MM.1S (cell line): ENCODE measurements around the gene ERCC1.

Experiments
- EZH2 ChIP-seq: fragments of 300-600 bp; sonication (generic); optimal IDR thresholded peaks from 2 replicates; pipeline ENCODE3; 2017; ENCODE audit warnings: low read depth, mild to moderate bottlenecking, antibody characterized with exemption, low read length, mixed read lengths
- EZH2phosphoT487 ChIP-seq: fragments of 300-600 bp; sonication (generic); IDR thresholded peaks from 2 replicates; pipeline ENCODE4 v1.6.1; 2018; ENCODE audit warnings: antibody characterized with exemption, low read length
- TF ChIP-seq, protein P1 (sequence below): fragments of 300-600 bp; sonication (generic); IDR thresholded peaks from 2 replicates; pipeline ENCODE4 v1.5.1; 2016; ENCODE audit warnings: antibody characterized with exemption, low read length, mixed read lengths

DNA sequence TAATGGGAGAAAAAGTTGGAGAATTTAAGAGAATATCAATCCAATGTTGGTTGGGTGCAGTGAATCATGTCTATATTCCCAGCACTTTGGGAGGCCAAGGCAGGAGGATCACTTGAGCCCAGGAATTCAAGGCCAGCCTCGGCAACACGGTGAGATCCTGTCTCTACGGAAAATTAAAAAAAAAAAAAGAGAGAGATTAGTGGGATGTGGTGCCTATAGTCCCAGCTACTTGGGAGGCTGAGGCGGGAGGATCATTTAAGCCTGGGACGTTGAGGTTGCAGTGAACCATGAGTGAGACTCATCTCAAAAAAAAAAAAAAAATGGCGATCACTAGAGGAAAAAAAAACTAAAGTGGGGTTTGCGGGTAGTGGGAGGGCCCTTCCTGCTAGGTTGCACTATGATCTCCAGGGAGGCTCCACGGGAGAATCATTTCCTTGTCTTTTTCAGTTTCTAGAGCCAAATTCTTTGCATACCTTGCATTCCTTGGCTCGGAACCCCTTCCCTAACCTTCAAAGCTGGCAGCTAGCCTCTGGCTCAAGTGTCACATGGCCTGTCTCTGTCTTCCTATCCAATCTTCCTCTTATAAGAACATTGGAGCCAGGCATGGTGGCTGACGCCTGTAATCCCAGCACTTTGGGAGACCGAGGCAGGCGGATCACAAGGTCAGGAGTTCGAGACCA lies 47.5 kb downstream of the ERCC1 start:
- TF ChIP-seq EZH2 (no peak), EZH2phosphoT487 (no peak)
- TF ChIP-seq, protein P1, sequence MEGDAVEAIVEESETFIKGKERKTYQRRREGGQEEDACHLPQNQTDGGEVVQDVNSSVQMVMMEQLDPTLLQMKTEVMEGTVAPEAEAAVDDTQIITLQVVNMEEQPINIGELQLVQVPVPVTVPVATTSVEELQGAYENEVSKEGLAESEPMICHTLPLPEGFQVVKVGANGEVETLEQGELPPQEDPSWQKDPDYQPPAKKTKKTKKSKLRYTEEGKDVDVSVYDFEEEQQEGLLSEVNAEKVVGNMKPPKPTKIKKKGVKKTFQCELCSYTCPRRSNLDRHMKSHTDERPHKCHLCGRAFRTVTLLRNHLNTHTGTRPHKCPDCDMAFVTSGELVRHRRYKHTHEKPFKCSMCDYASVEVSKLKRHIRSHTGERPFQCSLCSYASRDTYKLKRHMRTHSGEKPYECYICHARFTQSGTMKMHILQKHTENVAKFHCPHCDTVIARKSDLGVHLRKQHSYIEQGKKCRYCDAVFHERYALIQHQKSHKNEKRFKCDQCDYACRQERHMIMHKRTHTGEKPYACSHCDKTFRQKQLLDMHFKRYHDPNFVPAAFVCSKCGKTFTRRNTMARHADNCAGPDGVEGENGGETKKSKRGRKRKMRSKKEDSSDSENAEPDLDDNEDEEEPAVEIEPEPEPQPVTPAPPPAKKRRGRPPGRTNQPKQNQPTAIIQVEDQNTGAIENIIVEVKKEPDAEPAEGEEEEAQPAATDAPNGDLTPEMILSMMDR: no peak
